Stomach smooth muscle (tissue), 2 donors: ENCODE results near the gene FARP1.

ENCODE experiments used
- H3K27ac ChIP-seq: one replicate; pipeline ENCODE4 v1.7.0; 2013; ENCODE audit warnings: mild to moderate bottlenecking, low read length, inconsistent platforms
- H3K27me3 ChIP-seq, 2 donors: one replicate each; pipeline ENCODE4 v1.7.0; 2013; ENCODE audit warnings: low read length in 2 of 2; ENCODE audit not compliant: insufficient read depth in 2 of 2, control insufficient read depth in 1 of 2
- H3K36me3 ChIP-seq, 2 donors: one replicate each; pipeline ENCODE4 v1.7.0; 2013; ENCODE audit warnings: low read length in 2 of 2; ENCODE audit not compliant: control insufficient read depth in 2 of 2, insufficient read depth in 2 of 2
- H3K4me1 ChIP-seq: one replicate; pipeline ENCODE4 v1.7.0; 2013; ENCODE audit warnings: low read length; ENCODE audit not compliant: control insufficient read depth, insufficient read depth
- H3K4me3 ChIP-seq, 2 donors: one replicate each; pipeline ENCODE4 v1.7.0; 2013; ENCODE audit warnings: low read length in 2 of 2
- H3K9ac ChIP-seq, 2 donors: one replicate each; pipeline ENCODE4 v1.7.0; 2013; ENCODE audit warnings: low read length in 2 of 2, mild to moderate bottlenecking in 1 of 2
- H3K9me3 ChIP-seq, 2 donors: one replicate each; pipeline ENCODE4 v1.7.0; 2013; ENCODE audit warnings: low read length in 2 of 2; ENCODE audit not compliant: control insufficient read depth in 2 of 2
- donor health status: healthy.
- donor health status: Pancreatic carcinoma.

Gene FARP1

GRCh38 chr13:98324105-98324504 lies 181.2 kb downstream of the FARP1 start:
- Histone ChIP-seq H3K36me3 (no peaks in the 10 kb centered on the region), H3K27me3 (no peaks in the 10 kb centered on the region), H3K9me3 (no peaks in the 10 kb centered on the region), H3K9ac (no peak overlapping the region), H3K4me1 (peaks cover 13% of the 10 kb centered on the region), H3K4me3 (no peak overlapping the region), H3K27ac (no peak overlapping the region)

- no peak overlapping the region for H3K9ac ChIP-seq
- H3K9me3 ChIP-seq: no peaks in the 10 kb centered on the region
- H3K27me3 ChIP-seq: no peaks in the 10 kb centered on the region
- no peak overlapping the region for H3K4me3 ChIP-seq
- peaks cover 8% of the 10 kb centered on the region for H3K4me1 ChIP-seq
- H3K27ac ChIP-seq: no peak overlapping the region
- H3K36me3 ChIP-seq: no peaks in the 10 kb centered on the region
These were observed 182.8 kb downstream of the FARP1 start for GRCh38 chr13:98325724-98326123.

- no peaks in the 10 kb centered on the region for H3K9me3 ChIP-seq
- H3K36me3 ChIP-seq: no peaks in the 10 kb centered on the region
- no peak overlapping the region for H3K4me3 ChIP-seq
- H3K27ac ChIP-seq: no peak overlapping the region
- H3K9ac ChIP-seq: no peak overlapping the region
- no peaks in the 10 kb centered on the region for H3K27me3 ChIP-seq
- peaks cover 8% of the 10 kb centered on the region for H3K4me1 ChIP-seq
These were observed 183.4 kb downstream of the FARP1 start for GRCh38 chr13:98326291-98326690.

- Histone ChIP-seq H3K36me3 (no peaks in the 10 kb centered on the region), H3K4me3 (no peak overlapping the region), H3K9ac (no peak overlapping the region), H3K27ac (no peak overlapping the region), H3K9me3 (no peaks in the 10 kb centered on the region), H3K4me1 (peaks cover 8% of the 10 kb centered on the region), H3K27me3 (no peaks in the 10 kb centered on the region)
These were observed 184.7 kb downstream of the FARP1 start for GRCh38 chr13:98327371-98328270.

GRCh38 chr13:98328511-98328910 lies 185.6 kb downstream of the FARP1 start:
- H3K9ac ChIP-seq: no peak overlapping the region
- H3K4me3 ChIP-seq: no peak overlapping the region
- no peaks in the 10 kb centered on the region for H3K9me3 ChIP-seq
- peaks cover 8% of the 10 kb centered on the region for H3K4me1 ChIP-seq
- no peak overlapping the region for H3K27ac ChIP-seq
- no peaks in the 10 kb centered on the region for H3K27me3 ChIP-seq
- H3K36me3 ChIP-seq: no peaks in the 10 kb centered on the region

- H3K36me3 ChIP-seq: no peaks in the 10 kb centered on the region
- H3K4me1 ChIP-seq: peaks cover 7% of the 10 kb centered on the region
- H3K27ac ChIP-seq: no peak overlapping the region
- H3K9ac ChIP-seq: no peak overlapping the region
- H3K9me3 ChIP-seq: no peaks in the 10 kb centered on the region
- H3K4me3 ChIP-seq: no peak overlapping the region
- no peaks in the 10 kb centered on the region for H3K27me3 ChIP-seq
These were observed 189.3 kb downstream of the FARP1 start for GRCh38 chr13:98332222-98332621.

- no peaks in the 10 kb centered on the region for H3K9me3 ChIP-seq
- H3K27me3 ChIP-seq: no peaks in the 10 kb centered on the region
- no peak overlapping the region for H3K27ac ChIP-seq
- no peak overlapping the region for H3K4me3 ChIP-seq
- H3K36me3 ChIP-seq: no peaks in the 10 kb centered on the region
- peaks cover 3% of the 10 kb centered on the region for H3K4me1 ChIP-seq
- no peak overlapping the region for H3K9ac ChIP-seq
These were observed 189.8 kb downstream of the FARP1 start for GRCh38 chr13:98332691-98333090.

GRCh38 chr13:98333486-98333885 lies 190.6 kb downstream of the FARP1 start:
- H3K4me1 ChIP-seq: no peaks in the 10 kb centered on the region
- H3K27ac ChIP-seq: no peak overlapping the region
- no peak overlapping the region for H3K9ac ChIP-seq
- H3K27me3 ChIP-seq: no peaks in the 10 kb centered on the region
- H3K36me3 ChIP-seq: no peaks in the 10 kb centered on the region
- H3K4me3 ChIP-seq: no peak overlapping the region
- H3K9me3 ChIP-seq: no peaks in the 10 kb centered on the region

- no peaks in the 10 kb centered on the region for H3K4me1 ChIP-seq
- no peak overlapping the region for H3K9ac ChIP-seq
- H3K36me3 ChIP-seq: no peaks in the 10 kb centered on the region
- H3K27me3 ChIP-seq: no peaks in the 10 kb centered on the region
- no peaks in the 10 kb centered on the region for H3K9me3 ChIP-seq
- H3K27ac ChIP-seq: no peak overlapping the region
- no peak overlapping the region for H3K4me3 ChIP-seq
These were observed 191.8 kb downstream of the FARP1 start for GRCh38 chr13:98334620-98335205.

- Histone ChIP-seq H3K9me3 (no peaks in the 10 kb centered on the region), H3K27ac (no peak overlapping the region), H3K9ac (no peak overlapping the region), H3K4me1 (no peaks in the 10 kb centered on the region), H3K36me3 (no peaks in the 10 kb centered on the region), H3K4me3 (no peak overlapping the region), H3K27me3 (no peaks in the 10 kb centered on the region)
These were observed 192.8 kb downstream of the FARP1 start for GRCh38 chr13:98335721-98336120.

GRCh38 chr13:98338310-98338709 lies 195.4 kb downstream of the FARP1 start:
- no peak overlapping the region for H3K9ac ChIP-seq
- no peaks in the 10 kb centered on the region for H3K9me3 ChIP-seq
- no peaks in the 10 kb centered on the region for H3K36me3 ChIP-seq
- H3K4me3 ChIP-seq: no peak overlapping the region
- no peaks in the 10 kb centered on the region for H3K4me1 ChIP-seq
- H3K27me3 ChIP-seq: no peaks in the 10 kb centered on the region
- no peak overlapping the region for H3K27ac ChIP-seq
